Breast epithelium (tissue), 4 donors: ENCODE measurements around the gene MPRIP. TPM values are rescaled to one million over a fixed set of nuclear protein-coding genes. Genes with fewer than 3 reads are reported as not detected.
"Not testable (repeated sequence)": the region's sequence is repeated elsewhere in the genome, so short reads cannot be mapped to it uniquely, and the experiment has no call there.

Source experiments
- DNase-seq, 2 donors: peaks; one replicate each; pipeline ENCODE4 v3.0.0-alpha.2; 2019; ENCODE audit warnings: low spot score in 2 of 2
- H3K27ac ChIP-seq, 2 donors: fragments of 200-600 bp; sonication (generic) in 1 of 2; one replicate each; pipeline ENCODE4 v1.5.1; 2016 to 2019; ENCODE audit warnings: mild to moderate bottlenecking in 1 of 2
- H3K27me3 ChIP-seq, 2 donors: fragments of 200-600 bp; sonication (generic) in 1 of 2; one replicate each; pipeline versions ENCODE4 v1.5.1 to v1.6.0; 2017 to 2019; ENCODE audit warnings: control low read depth in 1 of 2, mild to moderate bottlenecking in 1 of 2
- H3K36me3 ChIP-seq: fragments of 200-600 bp; one replicate; pipeline ENCODE4 v1.5.1; 2019
- H3K4me1 ChIP-seq, 2 donors: fragments of 200-600 bp; sonication (generic); one replicate each; pipeline ENCODE4 v1.5.1; 2016 to 2019; ENCODE audit warnings: control low read depth in 1 of 2
- H3K4me3 ChIP-seq, 3 donors: fragments of 200-600 bp; sonication (generic); 1 replicate in 2 of 3; 2 replicates in 1 of 3; pipeline ENCODE4 v1.5.1; 2016 to 2019; ENCODE audit warnings: mild to moderate bottlenecking in 3 of 3, moderate library complexity in 2 of 3
- H3K9me3 ChIP-seq, 2 donors: fragments of 200-600 bp; sonication (generic) in 1 of 2; one replicate each; pipeline ENCODE4 v1.5.1; 2016 to 2019; ENCODE audit warnings: control low read depth in 1 of 2
- CTCF ChIP-seq, 3 donors: fragments of 450-650 bp; IDR thresholded peaks; one replicate each; pipeline ENCODE4 v1.5.1; 2016 to 2017; ENCODE audit warnings: antibody characterized with exemption in 3 of 3, mild to moderate bottlenecking in 3 of 3, moderate library complexity in 3 of 3
- POLR2A ChIP-seq: fragments of 450-650 bp; IDR thresholded peaks from one replicate; pipeline ENCODE4 v1.6.1; 2016; ENCODE audit warnings: antibody characterized with exemption, mild to moderate bottlenecking, moderate library complexity
- POLR2AphosphoS5 ChIP-seq, 3 donors: sonication (generic); formaldehyde crosslinking; IDR thresholded peaks; one replicate each; pipeline ENCODE4 v1.6.1; 2017; ENCODE audit warnings: antibody characterized with exemption in 3 of 3
- intact Hi-C: fragments of 100-400 bp; cut with DNase I; formaldehyde crosslinking; loops from one replicate; pipeline ENCODE4 v1.15.1; 2023; ENCODE audit warnings: low total_unique reads
- total RNA-seq, 3 donors: library from RNA; depleted of rRNA; stranded (reverse); fragments of >200 nt; gene quantifications; one replicate each; pipeline ENCODE4 v1.1.0, GENCODE V29; 2016

MPRIP gene
- total RNA-seq, 3 donors from 2014 or later = 93.1 to 136 (median 124) TPM

- Histone ChIP-seq H3K4me3 (no peak overlapping the region), H3K27me3 (no peaks in the 10 kb centered on the region), H3K27ac (no peak overlapping the region), H3K4me1 (peaks cover 0 to 7% of the 10 kb centered on the region in 2 donors), H3K9me3 (no peaks in the 10 kb centered on the region), H3K36me3 (no peaks in the 10 kb centered on the region)
- TF ChIP-seq POLR2A = no peak
- TF ChIP-seq CTCF (IDR thresholded peaks at IDR 0.05) = no peak
- TF ChIP-seq POLR2AphosphoS5 (IDR thresholded peaks at IDR 0.05) = no peak
- DNase-seq = no peak
- intact Hi-C loops = no loop called here
Observed at GRCh38 chr17:17189559-17189958, 147.3 kb downstream of the MPRIP start.

- intact Hi-C loops = no loop called here
- DNase-seq = no peak
- no peaks in the 10 kb centered on the region for H3K9me3 ChIP-seq
- peak overlapping the region in 1 of 2 donors; percentile 3 for H3K27ac ChIP-seq
- peaks cover 0 to 7% of the 10 kb centered on the region in 2 donors for H3K4me1 ChIP-seq
- no peak for TF ChIP-seq CTCF (IDR thresholded peaks at IDR 0.05)
- no peak for TF ChIP-seq POLR2AphosphoS5 (IDR thresholded peaks at IDR 0.05)
- no peaks in the 10 kb centered on the region for H3K27me3 ChIP-seq
- H3K36me3 ChIP-seq = no peaks in the 10 kb centered on the region
- H3K4me3 ChIP-seq = no peak overlapping the region
Observed at GRCh38 chr17:17190188-17190587, 147.9 kb downstream of the MPRIP start.

GRCh38 chr17:17191346-17191792 is 149.1 kb downstream of the MPRIP start:
- no peak overlapping the region for H3K27ac ChIP-seq

GRCh38 chr17:17191961-17192381 is 149.7 kb downstream of the MPRIP start:
- peaks cover 0 to 7% of the 10 kb centered on the region in 2 donors for H3K4me1 ChIP-seq
- intact Hi-C loops = no loop called here
- no peaks in the 10 kb centered on the region for H3K9me3 ChIP-seq
- no peaks in the 10 kb centered on the region for H3K27me3 ChIP-seq
- H3K36me3 ChIP-seq = no peaks in the 10 kb centered on the region
- no peak overlapping the region for H3K4me3 ChIP-seq
- DNase-seq = no peak
- TF ChIP-seq POLR2A = no peak
- no peak for TF ChIP-seq POLR2AphosphoS5 (IDR thresholded peaks at IDR 0.05)
- no peak for TF ChIP-seq CTCF (IDR thresholded peaks at IDR 0.05)
- no peak overlapping the region for H3K27ac ChIP-seq

More at GRCh38 chr17:17191346-17191792, 149.1 kb downstream of the MPRIP start:
- no peaks in the 10 kb centered on the region for H3K27me3 ChIP-seq
- no peak overlapping the region for H3K4me3 ChIP-seq
- no peak for TF ChIP-seq POLR2AphosphoS5 (IDR thresholded peaks at IDR 0.05)
- no peak for TF ChIP-seq CTCF (IDR thresholded peaks at IDR 0.05)
- no peak for TF ChIP-seq POLR2A
- H3K9me3 ChIP-seq = no peaks in the 10 kb centered on the region
- no peak for DNase-seq
- no peaks in the 10 kb centered on the region for H3K36me3 ChIP-seq
- H3K4me1 ChIP-seq = peaks cover 0 to 7% of the 10 kb centered on the region in 2 donors
- intact Hi-C loops = no loop called here

GRCh38 chr17:17195466-17195865 is 153.2 kb downstream of the MPRIP start:
- DNase-seq, intact Hi-C loops: not testable (repeated sequence)

GRCh38 chr17:17196776-17197175 is 154.5 kb downstream of the MPRIP start:
- H3K4me1 ChIP-seq = no peaks in the 10 kb centered on the region
- intact Hi-C loops = no loop called here
- no peak overlapping the region for H3K27ac ChIP-seq
- no peak for DNase-seq
- TF ChIP-seq POLR2AphosphoS5 (IDR thresholded peaks at IDR 0.05) = no peak
- H3K36me3 ChIP-seq = no peaks in the 10 kb centered on the region
- no peak overlapping the region for H3K4me3 ChIP-seq
- H3K9me3 ChIP-seq = no peaks in the 10 kb centered on the region
- H3K27me3 ChIP-seq = no peaks in the 10 kb centered on the region

More at GRCh38 chr17:17195466-17195865, 153.2 kb downstream of the MPRIP start:
- H3K27ac ChIP-seq, H3K27me3 ChIP-seq, H3K36me3 ChIP-seq, H3K9me3 ChIP-seq, H3K4me1 ChIP-seq, H3K4me3 ChIP-seq: not testable (repeated sequence)
